Measurements from ENCODE around the gene CXADR.
"Not testable (repeated sequence)": the region's sequence is repeated elsewhere in the genome, so short reads cannot be mapped to it uniquely, and the experiment has no call there.

The CXADR gene

DNA sequence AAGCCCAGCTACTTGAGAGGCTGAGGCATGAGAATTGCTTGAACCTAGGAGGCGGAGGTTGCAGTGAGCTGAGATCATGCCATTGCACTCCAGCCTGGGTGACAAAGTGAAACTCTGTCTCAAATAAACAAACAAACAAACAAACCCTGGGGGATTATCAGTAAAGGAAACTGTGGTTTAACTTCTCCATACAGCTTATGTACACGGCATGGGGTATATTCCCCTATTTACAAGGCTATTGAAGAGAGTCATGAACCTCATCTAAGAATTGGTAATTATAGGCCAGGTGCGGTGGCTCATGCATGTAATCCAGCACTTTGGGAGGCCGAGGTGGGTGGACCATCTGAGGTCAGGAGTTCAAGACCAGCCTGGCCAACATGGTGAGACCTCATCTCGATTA, 9.9 kb upstream of the CXADR start:
- not testable (repeated sequence) for DNase-seq

DNA sequence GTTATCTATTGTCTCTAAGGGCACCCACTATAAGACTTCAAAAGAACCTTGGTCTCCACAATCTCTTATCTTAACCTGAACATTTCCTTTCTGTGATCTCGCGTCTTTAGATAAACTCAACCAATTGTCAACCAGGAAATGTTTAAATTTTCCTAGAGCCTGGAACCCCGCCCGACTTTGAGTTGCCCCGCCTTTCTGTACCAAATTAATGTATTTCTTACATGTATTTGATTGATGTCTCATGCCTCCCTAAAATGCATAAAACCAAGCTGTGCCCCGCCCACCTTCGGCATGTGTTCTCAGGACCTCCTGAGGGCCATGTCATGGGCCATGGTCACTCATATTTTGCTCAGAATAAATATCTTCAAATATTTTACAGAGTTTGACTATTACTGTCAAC, 5.9 kb upstream of the CXADR start:
- DNase-seq, result no peak

DNA sequence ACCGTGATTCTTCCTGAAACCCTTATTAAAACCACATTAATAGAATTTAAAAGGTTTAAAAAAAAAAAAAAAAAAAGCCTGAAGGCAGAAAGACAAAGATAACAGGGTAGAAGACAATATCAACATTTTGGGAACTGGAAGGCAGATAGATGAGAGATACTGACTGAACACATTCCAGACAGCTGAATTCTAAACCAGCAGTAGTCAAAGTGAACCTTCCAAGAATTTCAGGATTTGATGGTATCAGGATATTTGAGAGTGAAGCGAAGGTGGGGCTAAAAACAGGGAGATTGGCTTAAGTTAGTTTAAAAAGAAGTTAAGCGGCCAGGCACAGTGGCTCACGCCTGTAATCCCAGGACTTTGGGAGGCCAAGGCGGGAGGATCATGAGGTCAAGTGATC, 5.3 kb upstream of the CXADR start:
- no peak for DNase-seq

DNA sequence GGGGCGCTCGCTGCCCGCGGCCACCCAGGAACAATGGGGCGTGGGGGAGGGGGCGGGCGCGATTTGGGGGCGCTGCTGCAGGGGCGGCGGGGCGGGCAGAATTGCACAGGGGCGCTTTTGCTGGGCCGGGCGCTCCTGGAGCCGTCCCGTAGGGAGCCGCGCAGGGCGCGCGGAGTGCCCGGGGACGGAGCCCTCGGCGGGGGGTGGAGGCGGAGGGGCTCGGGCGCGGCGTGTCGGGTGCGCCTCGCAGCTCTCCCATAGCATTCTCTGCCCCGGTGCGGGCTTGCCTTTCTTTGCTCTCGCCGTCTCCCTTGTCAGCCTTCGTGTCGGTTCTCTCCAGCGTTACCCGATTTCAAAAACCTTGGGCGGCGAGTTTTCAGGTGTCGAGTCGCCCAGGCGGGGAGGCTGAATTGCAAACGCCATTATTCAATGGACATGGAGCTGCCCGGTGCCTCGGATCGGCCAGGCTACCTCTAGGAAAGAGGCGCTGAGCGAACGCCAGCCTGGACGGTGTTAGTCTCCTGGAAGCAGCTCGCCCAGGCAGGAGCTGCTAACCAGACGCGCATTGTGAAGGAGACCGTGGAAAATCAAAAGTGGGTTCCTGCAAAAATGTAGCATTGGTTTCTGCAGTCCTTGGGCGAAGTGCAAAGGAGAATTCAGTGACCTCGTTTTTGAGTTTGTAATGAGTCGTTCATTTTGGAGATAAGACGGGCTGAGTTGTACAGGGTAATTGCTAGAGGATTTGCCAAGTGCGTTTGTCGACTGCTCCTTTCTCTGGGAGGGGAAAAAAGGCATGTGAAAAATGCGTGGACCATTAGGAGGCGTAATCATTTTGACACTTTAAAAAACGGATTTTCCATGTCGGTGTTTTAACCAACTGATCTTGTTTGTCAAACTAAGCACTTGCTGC, 626 bp downstream of the CXADR start:
- peak in 1 of 2 experiments; percentile 6 for DNase-seq

DNA sequence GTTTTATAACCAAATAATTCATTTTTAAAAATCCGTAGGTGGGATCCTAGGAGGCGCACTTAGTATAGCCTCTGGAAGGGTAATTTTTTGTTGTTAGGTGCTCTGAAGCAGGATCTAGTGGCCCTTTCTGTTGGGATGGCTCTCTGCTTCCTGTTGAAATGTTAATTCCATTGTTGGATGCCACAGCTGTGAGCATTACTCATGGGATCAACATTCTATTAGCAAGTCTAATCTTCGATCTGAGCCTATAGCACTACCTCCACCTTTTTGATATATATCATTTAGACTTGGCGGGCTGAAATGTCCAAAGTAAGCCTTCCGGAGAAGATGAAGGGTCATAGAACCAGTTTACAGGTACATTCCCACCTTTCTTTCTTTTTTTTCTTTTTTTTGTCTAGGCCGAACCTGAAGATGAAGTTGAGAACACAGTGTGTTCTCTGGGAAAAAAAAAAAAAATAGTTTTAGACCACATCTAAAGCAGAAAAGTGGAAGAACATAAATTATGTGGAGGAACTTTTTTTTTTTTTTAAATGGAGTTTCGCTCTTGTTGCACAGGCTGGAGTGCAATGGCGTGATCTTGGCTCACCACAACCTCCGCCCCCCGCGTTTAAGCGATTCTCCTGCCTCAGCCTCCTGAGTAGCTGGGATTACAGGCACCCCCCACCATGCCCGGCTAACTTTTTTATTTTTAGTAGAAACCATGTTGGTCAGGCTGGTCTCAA, 1.4 kb downstream of the CXADR start:
- DNase-seq, result no peak

DNA sequence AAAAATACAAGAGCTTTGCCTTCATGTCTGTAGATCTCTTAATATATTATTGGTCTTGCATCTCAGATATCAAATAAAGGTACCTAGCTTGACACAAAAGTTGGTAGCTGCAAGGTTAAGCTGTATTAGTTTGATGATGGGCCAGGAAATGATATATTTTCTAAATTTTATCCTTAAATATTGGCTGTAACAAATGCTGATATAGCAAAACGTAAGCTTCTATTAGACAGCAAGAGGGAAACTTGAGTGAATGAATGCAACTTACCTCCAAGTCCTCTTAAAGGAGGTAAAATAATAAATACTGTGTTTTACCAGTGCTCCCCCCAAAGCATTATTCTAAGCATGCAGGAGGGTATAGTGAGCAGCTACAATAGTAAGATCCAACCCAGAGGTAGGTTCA, 4.2 kb downstream of the CXADR start:
- DNase-seq, result not testable (repeated sequence)

DNA sequence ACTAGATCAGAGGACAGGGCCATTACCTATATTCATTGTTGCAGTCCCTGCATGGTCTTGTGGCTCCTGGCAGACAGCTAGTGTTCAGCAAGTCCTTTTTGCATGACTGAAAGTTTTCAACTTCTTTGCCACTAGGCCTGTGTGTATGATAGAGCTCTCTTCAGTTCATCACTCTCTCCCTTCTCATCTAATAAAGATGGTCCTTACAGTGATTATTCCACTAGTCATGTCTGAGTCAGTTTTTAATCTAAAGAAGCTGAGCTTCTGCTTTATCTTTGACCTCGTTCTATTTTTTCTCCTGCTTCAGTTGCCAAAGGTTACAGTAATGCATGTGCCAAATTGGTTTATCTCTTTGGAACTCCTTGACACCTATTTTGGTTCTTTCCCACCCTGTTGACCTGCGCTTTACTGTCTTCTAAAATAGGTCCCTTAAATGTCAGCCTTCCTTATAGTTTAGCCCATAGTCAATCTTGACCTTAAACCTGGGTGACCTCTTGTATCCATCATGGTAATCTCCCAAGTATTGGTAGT, 6.4 kb downstream of the CXADR start:
- no peak for DNase-seq

DNA sequence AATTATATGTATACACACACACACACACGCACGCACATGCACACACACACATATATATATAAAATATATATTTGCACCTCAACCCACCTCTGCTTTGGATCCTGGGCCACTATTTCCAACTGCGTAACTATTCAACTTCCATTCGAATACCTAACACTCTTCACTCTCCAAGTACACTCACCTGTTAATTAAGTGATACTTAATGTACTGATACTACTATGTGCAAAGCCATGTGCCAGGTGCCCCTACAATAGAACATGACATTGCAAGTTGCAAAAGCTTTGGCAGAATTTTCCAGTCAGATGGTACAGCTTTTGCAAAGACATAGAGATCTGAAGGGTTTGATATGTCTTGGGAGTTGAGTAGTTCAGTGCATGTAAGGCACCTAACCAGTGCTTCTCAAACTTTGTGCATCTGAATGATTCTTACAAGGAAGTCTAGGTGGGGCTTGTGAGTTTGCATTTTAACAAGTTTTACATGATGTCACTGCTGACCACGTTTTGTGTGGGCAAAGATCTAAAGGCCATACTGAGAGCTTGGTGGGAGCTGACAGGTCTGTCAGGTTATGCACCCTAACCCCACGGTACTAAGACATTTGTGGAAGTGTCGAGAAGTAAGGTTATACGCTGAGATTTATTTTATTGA, 7.2 kb downstream of the CXADR start:
- DNase-seq, result no peak

DNA sequence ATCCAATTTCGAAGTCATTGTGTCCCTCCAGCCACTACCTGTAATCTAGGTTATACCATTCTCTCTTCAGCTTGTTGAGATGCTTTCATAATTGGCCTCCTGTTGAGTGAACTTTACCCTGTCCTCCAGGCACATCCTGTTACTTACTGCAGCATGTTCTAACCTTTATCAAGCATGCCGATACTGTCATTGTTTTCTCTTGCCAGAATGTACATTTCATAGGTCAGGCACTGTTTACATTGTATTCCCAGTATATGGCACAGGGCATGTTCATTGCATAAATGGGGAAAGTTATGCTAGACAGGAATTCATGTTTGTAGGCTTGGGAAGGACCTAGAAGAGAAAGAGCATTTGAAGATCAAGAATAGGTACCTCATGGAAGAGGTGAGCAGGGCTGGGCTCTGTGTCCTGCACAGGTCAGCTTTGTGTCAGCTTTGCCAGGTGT, 10.2 kb downstream of the CXADR start:
- no peak for DNase-seq

DNA sequence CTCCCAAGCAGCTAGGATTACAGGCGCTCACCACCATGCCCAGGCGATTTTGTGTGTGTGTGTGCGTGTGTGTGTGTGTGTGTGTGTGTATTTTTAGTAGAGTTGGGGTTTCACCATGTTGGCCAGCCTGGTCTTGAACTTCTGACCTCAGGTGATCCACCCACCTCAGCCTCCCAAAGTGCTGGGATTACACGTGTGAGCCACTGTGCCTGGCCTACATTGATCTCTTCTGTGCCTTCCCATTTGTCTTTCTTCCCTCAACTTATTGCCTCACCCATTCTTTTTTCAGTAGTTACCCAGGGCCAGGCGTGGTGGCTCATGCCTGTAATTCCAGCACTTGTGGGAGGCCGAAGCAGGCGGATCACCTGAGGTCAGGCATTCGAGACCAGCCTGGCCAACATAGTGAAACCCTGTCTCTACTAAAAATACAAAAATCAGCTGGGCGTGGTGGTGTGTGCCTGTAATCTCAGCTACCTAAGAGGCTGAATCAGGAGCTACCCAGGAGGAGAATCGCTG, 11.2 kb downstream of the CXADR start:
- DNase-seq, result not testable (repeated sequence)

DNA sequence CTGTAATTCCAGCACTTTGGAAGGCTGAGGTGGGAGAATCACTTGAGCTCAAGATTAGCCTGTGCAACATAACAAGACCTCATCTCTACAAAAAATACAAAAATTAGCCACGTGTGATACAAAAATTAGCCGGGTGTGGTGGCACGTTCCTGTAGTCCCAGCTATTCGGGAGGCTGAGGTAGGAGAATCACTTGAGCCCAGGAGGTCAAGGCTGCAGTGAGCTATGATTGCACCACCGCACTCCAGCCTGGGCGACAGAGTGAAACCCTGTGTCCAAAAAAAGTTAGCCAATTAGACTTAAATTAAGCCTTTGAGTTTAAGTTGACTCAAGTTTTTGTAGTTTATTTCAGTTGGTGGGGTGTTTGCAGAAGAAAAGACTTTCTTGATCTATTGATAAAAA, 11.8 kb downstream of the CXADR start:
- no peak for DNase-seq

DNA sequence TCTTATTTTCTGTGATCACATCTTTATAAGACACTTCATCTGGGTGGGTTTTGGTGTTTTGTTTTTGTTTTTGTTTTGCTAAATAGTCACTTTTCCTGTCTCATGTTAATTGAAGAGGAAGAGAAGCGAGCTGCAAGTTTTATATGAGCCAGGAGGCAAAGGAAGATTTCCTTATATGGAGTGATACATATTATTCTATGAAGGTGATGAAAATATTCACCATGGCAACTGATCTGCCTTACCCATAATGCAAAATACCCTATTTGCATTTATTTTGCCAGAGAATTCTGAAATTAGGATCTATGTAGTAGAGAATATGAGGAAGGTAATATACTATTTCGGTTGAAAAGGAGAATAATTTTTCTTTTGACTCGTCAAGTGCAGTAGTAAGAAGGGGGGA, 13.9 kb downstream of the CXADR start:
- DNase-seq, result no peak

DNA sequence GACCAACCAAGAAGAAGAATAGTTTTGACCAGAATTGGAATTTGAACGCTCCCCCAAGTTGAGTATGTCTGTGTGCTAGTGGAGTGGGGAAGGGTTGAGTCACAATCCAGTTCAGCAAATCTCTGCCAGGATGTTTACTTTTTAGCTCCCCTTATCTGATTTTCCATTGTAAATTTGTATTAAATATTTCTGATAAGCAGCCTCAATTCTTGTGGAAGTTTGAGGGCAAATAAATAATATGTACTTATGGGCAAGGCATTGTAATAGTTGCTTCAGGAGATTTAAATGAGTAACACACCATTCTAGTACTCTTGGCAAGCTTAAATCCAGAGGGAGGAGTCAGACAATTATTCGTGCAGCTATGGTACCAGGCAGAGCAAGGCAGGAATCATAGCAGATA, 14.4 kb downstream of the CXADR start:
- DNase-seq, result no peak

DNA sequence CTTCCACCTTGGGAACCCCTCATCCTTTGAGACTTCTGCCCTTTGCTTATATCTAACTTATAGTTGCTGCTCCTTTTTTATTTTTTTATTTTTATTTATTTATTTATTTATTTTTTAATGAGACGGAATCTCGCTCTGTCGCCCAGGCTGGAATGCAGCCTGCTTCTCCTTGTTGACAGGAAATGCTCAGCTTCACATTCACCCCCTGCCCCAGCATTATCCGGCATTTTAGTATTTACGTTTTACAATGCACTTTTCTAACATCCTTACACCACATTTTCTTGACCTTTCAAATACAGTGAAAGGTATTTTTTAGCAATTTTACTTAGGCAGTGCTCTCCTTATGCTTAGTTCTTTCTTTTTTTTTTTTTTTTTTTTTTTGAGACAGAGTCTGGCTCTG, 14.9 kb downstream of the CXADR start:
- no peak for DNase-seq

DNA sequence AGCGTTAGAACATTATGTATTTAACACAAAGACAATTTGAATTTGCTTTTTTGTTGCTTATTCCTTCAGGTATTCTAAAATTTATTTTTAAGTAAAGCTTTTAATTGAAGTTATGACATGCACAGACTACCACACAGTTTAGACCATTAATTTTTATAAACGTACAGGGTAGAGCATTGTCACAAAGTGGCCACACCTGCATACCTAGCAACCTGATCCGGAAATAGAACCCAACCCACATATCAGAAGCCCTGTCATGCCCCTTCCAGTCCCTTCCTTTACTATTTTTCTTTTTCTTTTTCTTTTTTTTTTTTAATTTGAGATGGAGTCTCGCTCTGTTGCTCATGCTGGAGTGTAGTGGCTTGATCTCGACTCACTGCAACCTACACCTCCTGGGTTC, 16.8 kb downstream of the CXADR start:
- DNase-seq, result no peak

DNA sequence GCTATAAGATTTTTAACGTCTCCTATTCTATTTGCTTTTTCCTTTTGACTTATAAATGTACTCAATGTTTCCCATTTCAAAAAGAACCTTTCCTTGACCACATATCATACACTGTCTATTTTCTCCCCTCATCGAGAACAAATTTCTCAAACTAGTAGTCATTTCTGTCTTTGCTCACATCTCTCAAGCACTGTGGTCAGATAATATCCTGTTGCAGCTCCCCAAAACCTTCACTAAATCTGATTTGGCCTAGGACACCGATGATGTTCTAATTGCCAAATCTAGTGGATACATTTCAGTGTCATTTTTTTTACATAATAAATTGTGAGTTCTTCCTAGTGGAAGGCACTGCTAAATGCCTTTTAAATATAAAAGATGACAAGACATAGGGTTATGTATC, 19.4 kb downstream of the CXADR start:
- no peak for DNase-seq

DNA sequence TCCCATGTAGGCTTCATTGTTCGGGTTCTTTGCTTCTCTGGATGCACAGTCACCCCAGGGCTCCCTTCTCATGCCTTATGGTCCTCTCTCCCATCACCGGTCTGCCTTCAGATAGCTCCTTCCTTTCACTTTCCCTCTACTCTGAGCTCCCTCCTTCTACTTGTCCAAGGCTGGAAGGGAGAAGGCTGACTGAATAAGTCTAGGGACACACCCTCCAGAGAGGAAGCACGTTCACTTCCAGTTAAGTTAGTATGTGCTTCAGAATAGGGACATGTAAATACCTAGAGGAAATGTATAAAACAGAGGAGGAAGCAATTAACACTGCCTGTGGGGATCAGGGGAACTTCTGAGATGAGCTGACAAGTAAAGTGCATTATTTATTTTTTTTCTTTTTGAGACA, 23.5 kb downstream of the CXADR start:
- no peak for DNase-seq

DNA sequence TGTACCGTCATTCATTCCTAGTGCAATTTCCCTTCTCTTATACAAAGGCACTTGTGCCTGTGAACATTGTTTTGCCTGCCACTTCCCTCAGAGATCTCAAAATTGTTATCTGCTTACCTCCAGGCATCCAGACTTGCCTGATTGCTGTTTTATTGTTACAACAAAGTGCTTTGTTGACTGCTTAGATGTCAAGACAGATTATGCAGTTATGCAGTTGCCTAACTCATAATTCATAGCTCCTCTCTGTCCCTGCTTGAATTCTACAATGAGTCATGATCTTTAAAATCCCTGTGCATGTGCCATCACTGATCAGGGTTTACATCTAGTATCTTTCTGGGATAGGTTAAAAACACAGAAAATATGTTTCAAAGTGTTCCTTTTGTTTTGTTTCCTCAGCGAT, 24.5 kb downstream of the CXADR start:
- no peak for DNase-seq

DNA sequence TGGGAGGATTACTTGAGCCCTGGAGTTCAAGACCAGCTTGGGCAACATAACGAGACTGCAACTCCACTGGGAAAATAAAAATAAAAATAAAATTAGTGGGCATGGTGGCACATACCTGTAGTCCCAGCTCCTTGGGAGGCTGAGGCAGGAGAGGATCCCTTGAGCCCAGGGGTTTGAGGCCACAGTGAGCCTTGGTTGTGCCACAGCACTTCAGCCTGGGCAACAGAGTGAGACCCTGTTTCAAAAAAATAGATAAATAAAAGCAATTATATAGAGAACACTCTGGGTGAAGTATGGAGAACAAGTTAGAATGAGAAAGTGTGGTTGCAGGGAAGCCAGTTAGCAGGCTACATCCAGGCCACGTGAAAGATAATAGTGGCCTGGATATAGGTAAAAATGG, 25.7 kb downstream of the CXADR start:
- DNase-seq, result no peak

DNA sequence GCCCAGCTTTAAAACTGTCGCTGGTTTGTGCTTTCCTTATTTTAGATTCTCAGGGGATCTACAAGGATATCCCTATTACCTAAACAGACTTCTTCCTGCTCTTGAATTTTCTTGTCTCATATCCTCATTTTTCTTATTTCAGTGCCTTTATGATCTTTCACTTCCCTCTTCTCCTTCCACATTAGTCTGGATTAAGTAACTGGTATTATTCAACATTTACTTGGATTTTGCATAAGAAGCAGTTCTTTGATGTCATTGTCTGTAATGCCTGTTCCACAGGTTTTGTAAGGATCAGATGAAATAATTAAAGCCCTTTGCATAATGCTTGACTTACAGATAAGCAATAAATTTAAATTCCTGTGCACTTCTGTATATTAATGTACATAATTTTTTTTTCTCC, 26.5 kb downstream of the CXADR start:
- DNase-seq, result no peak

DNA sequence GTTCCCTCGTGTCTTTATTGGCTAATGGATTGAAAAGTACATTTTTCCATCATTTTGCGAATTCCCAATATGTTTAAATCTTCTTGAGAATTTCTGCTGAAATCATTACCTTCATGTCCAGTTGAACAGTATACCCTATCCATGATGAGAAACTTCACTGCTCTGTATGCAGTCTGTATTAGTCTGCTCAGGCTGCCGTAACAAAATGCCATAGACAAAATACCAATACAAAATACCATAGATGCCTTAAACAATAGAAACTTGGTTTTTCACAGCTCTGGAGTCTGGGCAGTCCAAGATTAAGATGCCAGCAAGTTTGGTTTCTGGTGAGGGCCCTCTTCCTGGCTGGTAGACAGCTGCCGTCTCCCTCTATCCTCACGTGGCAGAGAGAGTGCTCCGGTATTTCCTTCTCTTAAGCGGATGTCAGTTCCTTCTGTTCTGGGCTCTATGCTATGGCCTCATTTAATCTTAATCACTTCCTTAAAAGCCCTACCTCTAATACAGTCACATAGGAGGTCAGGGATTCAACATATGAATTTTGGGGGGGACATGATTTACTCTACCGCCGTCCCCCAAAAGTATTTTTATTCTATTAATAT, 27.0 kb downstream of the CXADR start:
- DNase-seq, result no peak

DNA sequence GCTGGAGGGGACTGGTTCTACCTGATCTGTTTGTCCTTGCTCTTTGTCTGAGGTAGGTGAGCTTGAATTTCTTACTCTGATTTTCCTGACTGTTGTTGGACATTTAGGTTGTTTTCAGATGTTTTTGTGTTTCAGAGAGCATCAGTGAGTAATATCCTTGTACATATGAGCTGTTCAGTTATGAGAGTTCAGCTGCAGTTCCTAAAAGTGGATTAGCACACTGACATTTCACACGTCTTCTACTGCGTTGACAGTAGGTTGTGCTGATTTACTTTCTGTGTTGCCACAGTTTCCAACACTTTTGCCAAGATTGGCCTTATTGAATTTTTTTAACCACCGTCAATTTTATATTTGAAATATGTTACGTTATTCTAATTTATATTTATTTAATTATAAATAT, 27.7 kb downstream of the CXADR start:
- DNase-seq, result no peak

All from cerebellar nuclear complex (tissue), 1 donor.